A549 (cell line): ENCODE data around the gene U2SURP.

Source experiments
- BCL3 ChIP-seq: fragments of >200 bp; sonication (Bioruptor Twin); formaldehyde crosslinking; IDR thresholded peaks from 3 replicates; pipeline ENCODE4 v1.6.1; 2016
- CEBPB ChIP-seq, 2 experiments: fragments of >200 bp in 1 of 2; sonication (Bioruptor Twin) in 1 of 2; formaldehyde crosslinking in 1 of 2; IDR thresholded peaks; 2 replicates each; pipeline ENCODE4 v1.6.1; 2012 to 2016
- CHD4 ChIP-seq: fragments of 200-600 bp; sonication (generic); IDR thresholded peaks from 2 replicates; pipeline ENCODE4 v1.6.1; 2016; ENCODE audit warnings: antibody characterized with exemption, mild to moderate bottlenecking, borderline replicate concordance
- CTCF ChIP-seq: fragments of >200 bp; sonication (Bioruptor Twin); formaldehyde crosslinking; IDR thresholded peaks from 3 replicates; pipeline ENCODE4 v1.5.1; 2016
- ELK1 ChIP-seq: fragments of 150-350 bp; IDR thresholded peaks from 2 replicates; pipeline ENCODE4 v1.6.1; 2014; ENCODE audit warnings: low read depth, mild to moderate bottlenecking, low read length
- EP300 ChIP-seq, 2 experiments: fragments of >200 bp; sonication (Bioruptor Twin); formaldehyde crosslinking; IDR thresholded peaks; 2 replicates in 1 of 2; 3 replicates in 1 of 2; pipeline ENCODE4 v1.6.1; 2016 to 2017
- HDAC2 ChIP-seq: fragments of 200-600 bp; sonication (generic); IDR thresholded peaks from 2 replicates; pipeline ENCODE4 v1.6.1; 2016
- MAZ ChIP-seq: fragments of 150-350 bp; IDR thresholded peaks from 2 replicates; pipeline ENCODE4 v1.6.1; 2014; ENCODE audit warnings: antibody characterized with exemption, low read depth, low read length, borderline replicate concordance
- POLR2A ChIP-seq: IDR thresholded peaks from 2 replicates; pipeline ENCODE4 v1.6.1; 2012; ENCODE audit warnings: mild to moderate bottlenecking, low read length
- RFX5 ChIP-seq: fragments of 450-650 bp; IDR thresholded peaks from 2 replicates; pipeline ENCODE4 v1.7.1; 2014; ENCODE audit warnings: antibody characterized with exemption, mild to moderate bottlenecking, moderate library complexity
- RNF2 ChIP-seq: fragments of 200-600 bp; sonication (generic); IDR thresholded peaks from 2 replicates; pipeline ENCODE4 v1.6.1; 2016; ENCODE audit warnings: low read depth, mild to moderate bottlenecking, antibody characterized with exemption, moderate library complexity, borderline replicate concordance
- TP53 ChIP-seq: fragments of 250-450 bp; sonication (Bioruptor Pico); IDR thresholded peaks from 2 replicates; pipeline ENCODE4 v1.5.0; 2021; ENCODE audit warnings: mild to moderate bottlenecking, moderate library complexity
- ZFP36 ChIP-seq: fragments of 450-650 bp; IDR thresholded peaks from 2 replicates; pipeline ENCODE4 v1.6.1; 2014; ENCODE audit warnings: borderline replicate concordance; ENCODE audit not compliant: partially characterized antibody
- TF ChIP-seq, protein P1 (sequence below): IDR thresholded peaks from 2 replicates; pipeline ENCODE4 v1.6.1; 2012; ENCODE audit warnings: low read depth, borderline replicate concordance

DNA sequence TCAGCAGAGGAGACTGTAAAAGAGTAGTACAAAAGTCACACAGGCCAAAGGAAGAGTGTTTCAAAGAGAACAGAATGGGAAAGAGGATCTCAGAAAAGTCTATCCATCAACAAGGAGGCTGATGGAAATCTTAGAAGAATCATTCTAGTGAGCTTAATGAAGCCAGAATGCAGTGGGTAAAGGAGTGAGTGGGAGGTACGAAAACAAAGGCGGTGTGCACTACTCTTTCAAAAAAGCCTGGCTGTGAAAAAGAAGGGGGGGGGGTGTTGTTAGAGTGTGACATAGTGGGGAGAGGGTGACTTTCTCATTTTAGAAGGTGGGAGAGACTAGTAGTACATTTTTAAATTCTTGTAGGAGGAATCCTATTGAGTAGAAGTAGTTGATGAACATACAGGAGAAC, 49.6 kb upstream of the U2SURP start:
- TF ChIP-seq RNF2 (no peak), CTCF (no peak), ZFP36 (no peak), TP53 (CRISPR knock-in tag) (no peak), POLR2A (no peak), MAZ (no peak), HDAC2 (no peak), ELK1 (no peak), EP300 (IDR thresholded peaks at IDR 0.05) (no peak), CEBPB (IDR thresholded peaks at IDR 0.05) (no peak), BCL3 (no peak), RFX5 (no peak), CHD4 (no peak)
- TF ChIP-seq, protein P1, sequence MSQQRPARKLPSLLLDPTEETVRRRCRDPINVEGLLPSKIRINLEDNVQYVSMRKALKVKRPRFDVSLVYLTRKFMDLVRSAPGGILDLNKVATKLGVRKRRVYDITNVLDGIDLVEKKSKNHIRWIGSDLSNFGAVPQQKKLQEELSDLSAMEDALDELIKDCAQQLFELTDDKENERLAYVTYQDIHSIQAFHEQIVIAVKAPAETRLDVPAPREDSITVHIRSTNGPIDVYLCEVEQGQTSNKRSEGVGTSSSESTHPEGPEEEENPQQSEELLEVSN, result no peak
